Measurements from ENCODE around the gene RNF146.

- no peak for TF ChIP-seq POLR2A (IDR thresholded peaks at IDR 0.05)
- TF ChIP-seq, protein P1, sequence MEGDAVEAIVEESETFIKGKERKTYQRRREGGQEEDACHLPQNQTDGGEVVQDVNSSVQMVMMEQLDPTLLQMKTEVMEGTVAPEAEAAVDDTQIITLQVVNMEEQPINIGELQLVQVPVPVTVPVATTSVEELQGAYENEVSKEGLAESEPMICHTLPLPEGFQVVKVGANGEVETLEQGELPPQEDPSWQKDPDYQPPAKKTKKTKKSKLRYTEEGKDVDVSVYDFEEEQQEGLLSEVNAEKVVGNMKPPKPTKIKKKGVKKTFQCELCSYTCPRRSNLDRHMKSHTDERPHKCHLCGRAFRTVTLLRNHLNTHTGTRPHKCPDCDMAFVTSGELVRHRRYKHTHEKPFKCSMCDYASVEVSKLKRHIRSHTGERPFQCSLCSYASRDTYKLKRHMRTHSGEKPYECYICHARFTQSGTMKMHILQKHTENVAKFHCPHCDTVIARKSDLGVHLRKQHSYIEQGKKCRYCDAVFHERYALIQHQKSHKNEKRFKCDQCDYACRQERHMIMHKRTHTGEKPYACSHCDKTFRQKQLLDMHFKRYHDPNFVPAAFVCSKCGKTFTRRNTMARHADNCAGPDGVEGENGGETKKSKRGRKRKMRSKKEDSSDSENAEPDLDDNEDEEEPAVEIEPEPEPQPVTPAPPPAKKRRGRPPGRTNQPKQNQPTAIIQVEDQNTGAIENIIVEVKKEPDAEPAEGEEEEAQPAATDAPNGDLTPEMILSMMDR (IDR thresholded peaks at IDR 0.05), result no peak
These were observed 65.8 kb downstream of the RNF146 start for GRCh38 chr6:127332383-127332961.
